ENCODE data around the gene KRT14. TPM values are rescaled to one million over a fixed set of nuclear protein-coding genes. Genes with fewer than 3 reads are reported as not detected.

KRT14 gene
- total and polyA plus RNA-seq, 2 donors from 2014 or later = not detected

- Histone ChIP-seq H3K9me3 (ENCODE audit: control insufficient read depth in 2 of 3, insufficient read depth in 1 of 3, low read length in 3 of 3) (peaks cover 0 to 5% (median 0%) of the 10 kb centered on the region in 3 donors), H3K4me1 (ENCODE audit: control insufficient read depth in 2 of 3, insufficient read depth in 2 of 3, low read depth in 1 of 3, low read length in 3 of 3) (peaks cover 0 to 12% (median 12%) of the 10 kb centered on the region in 3 donors), H3K9ac (ENCODE audit: low read length in 3 of 3) (no peak overlapping the region), H3K27ac (ENCODE audit: low read depth in 2 of 2, low read length in 2 of 2) (peak overlapping the region in 1 of 2 donors; percentile 69), H3K4me3 (ENCODE audit: low read length in 3 of 3) (no peak overlapping the region), H3K36me3 (ENCODE audit: control insufficient read depth in 2 of 3, insufficient read depth in 3 of 3, low read length in 3 of 3) (no peaks in the 10 kb centered on the region), H3K27me3 (ENCODE audit: control insufficient read depth, insufficient read depth, low read length) (no peaks in the 10 kb centered on the region)
- DNase-seq (peak in 3 of 5 donors; percentile 53 to 59 (median 56)), FAIRE-seq (no peak)
- TF ChIP-seq CTCF (IDR thresholded peaks at IDR 0.05; ENCODE audit: borderline replicate concordance, extremely low read depth, insufficient read depth) = no peak
- intact Hi-C loops (cut with DNase I) = no loop called here
Measured at GRCh38 chr17:41547378-41547841, 39.3 kb downstream of the KRT14 start.

- no peaks in the 10 kb centered on the region for H3K27me3 ChIP-seq (ENCODE audit: control insufficient read depth, insufficient read depth, low read length)
- no peak overlapping the region for H3K4me3 ChIP-seq (ENCODE audit: low read length in 3 of 3)
- intact Hi-C loops (cut with DNase I) = no loop called here
- no peak overlapping the region for H3K27ac ChIP-seq (ENCODE audit: low read depth in 2 of 2, low read length in 2 of 2)
- peaks cover 0 to 5% (median 0%) of the 10 kb centered on the region in 3 donors for H3K9me3 ChIP-seq (ENCODE audit: control insufficient read depth in 2 of 3, insufficient read depth in 1 of 3, low read length in 3 of 3)
- H3K9ac ChIP-seq (ENCODE audit: low read length in 3 of 3) = no peak overlapping the region
- no peak for TF ChIP-seq CTCF (IDR thresholded peaks at IDR 0.05; ENCODE audit: borderline replicate concordance, extremely low read depth, insufficient read depth)
- FAIRE-seq (no peak), DNase-seq (no peak)
- peaks cover 0 to 12% (median 12%) of the 10 kb centered on the region in 3 donors for H3K4me1 ChIP-seq (ENCODE audit: control insufficient read depth in 2 of 3, insufficient read depth in 2 of 3, low read depth in 1 of 3, low read length in 3 of 3)
- H3K36me3 ChIP-seq (ENCODE audit: control insufficient read depth in 2 of 3, insufficient read depth in 3 of 3, low read length in 3 of 3) = no peaks in the 10 kb centered on the region
Measured at GRCh38 chr17:41546819-41547218, 39.9 kb downstream of the KRT14 start.

GRCh38 chr17:41545829-41546410, 40.8 kb downstream of the KRT14 start:
- no peak for FAIRE-seq

More at GRCh38 chr17:41545829-41546410, 40.8 kb downstream of the KRT14 start:
- TF ChIP-seq CTCF (IDR thresholded peaks at IDR 0.05; ENCODE audit: borderline replicate concordance, extremely low read depth, insufficient read depth) = no peak
- Histone ChIP-seq H3K9me3 (ENCODE audit: control insufficient read depth in 2 of 3, insufficient read depth in 1 of 3, low read length in 3 of 3) (peaks cover 0 to 5% (median 0%) of the 10 kb centered on the region in 3 donors), H3K27ac (ENCODE audit: low read depth in 2 of 2, low read length in 2 of 2) (no peak overlapping the region), H3K4me3 (ENCODE audit: low read length in 3 of 3) (no peak overlapping the region), H3K36me3 (ENCODE audit: control insufficient read depth in 2 of 3, insufficient read depth in 3 of 3, low read length in 3 of 3) (no peaks in the 10 kb centered on the region), H3K9ac (ENCODE audit: low read length in 3 of 3) (no peak overlapping the region), H3K27me3 (ENCODE audit: control insufficient read depth, insufficient read depth, low read length) (no peaks in the 10 kb centered on the region), H3K4me1 (ENCODE audit: control insufficient read depth in 2 of 3, insufficient read depth in 2 of 3, low read depth in 1 of 3, low read length in 3 of 3) (peaks cover 0 to 12% (median 12%) of the 10 kb centered on the region in 3 donors)
- no peak for DNase-seq
- intact Hi-C loops (cut with DNase I) = no loop called here
